ENCODE measurements around the gene TGIF2. TPM values are rescaled to one million over a fixed set of nuclear protein-coding genes. Genes with fewer than 3 reads are reported as not detected.

Gene TGIF2
- total and polyA plus RNA-seq, 2 of the 13 experiments (the other 11 are each of a cell fraction or from before 2014, with no cell fraction given) = 41.3 to 53.9 TPM

GRCh38 chr20:36605399-36606157 lies 32.2 kb downstream of the TGIF2 start, which contains the start of gene RAB5IF (continued):
- TF ChIP-seq, protein P1, sequence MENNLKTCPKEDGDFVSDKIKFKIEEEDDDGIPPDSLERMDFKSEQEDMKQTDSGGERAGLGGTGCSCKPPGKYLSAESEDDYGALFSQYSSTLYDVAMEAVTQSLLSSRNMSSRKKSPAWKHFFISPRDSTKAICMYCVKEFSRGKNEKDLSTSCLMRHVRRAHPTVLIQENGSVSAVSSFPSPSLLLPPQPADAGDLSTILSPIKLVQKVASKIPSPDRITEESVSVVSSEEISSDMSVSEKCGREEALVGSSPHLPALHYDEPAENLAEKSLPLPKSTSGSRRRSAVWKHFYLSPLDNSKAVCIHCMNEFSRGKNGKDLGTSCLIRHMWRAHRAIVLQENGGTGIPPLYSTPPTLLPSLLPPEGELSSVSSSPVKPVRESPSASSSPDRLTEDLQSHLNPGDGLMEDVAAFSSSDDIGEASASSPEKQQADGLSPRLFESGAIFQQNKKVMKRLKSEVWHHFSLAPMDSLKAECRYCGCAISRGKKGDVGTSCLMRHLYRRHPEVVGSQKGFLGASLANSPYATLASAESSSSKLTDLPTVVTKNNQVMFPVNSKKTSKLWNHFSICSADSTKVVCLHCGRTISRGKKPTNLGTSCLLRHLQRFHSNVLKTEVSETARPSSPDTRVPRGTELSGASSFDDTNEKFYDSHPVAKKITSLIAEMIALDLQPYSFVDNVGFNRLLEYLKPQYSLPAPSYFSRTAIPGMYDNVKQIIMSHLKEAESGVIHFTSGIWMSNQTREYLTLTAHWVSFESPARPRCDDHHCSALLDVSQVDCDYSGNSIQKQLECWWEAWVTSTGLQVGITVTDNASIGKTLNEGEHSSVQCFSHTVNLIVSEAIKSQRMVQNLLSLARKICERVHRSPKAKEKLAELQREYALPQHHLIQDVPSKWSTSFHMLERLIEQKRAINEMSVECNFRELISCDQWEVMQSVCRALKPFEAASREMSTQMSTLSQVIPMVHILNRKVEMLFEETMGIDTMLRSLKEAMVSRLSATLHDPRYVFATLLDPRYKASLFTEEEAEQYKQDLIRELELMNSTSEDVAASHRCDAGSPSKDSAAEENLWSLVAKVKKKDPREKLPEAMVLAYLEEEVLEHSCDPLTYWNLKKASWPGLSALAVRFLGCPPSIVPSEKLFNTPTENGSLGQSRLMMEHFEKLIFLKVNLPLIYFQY (CRISPR knock-in tag; IDR thresholded peaks at IDR 0.05; ENCODE audit: borderline replicate concordance) = peak; percentile 78
- TF ChIP-seq SMAD1 (CRISPR knock-in tag; IDR thresholded peaks at IDR 0.05; ENCODE audit: borderline replicate concordance, low read depth) (peak; percentile 100), SNRNP70 (IDR thresholded peaks at IDR 0.05; ENCODE audit: low read depth, low read length) (no peak), CHD4 (IDR thresholded peaks at IDR 0.05; ENCODE audit: borderline replicate concordance, low read length) (no peak), MAZ (IDR thresholded peaks at IDR 0.05; ENCODE audit: borderline replicate concordance, low read depth, low read length) (peak; percentile 94), MAZ (CRISPR knock-in tag; IDR thresholded peaks at IDR 0.05; ENCODE audit: low read depth) (peak; percentile 98), ZNF614 (CRISPR knock-in tag; IDR thresholded peaks at IDR 0.05; ENCODE audit: borderline replicate concordance) (peak; percentile 90), ZNF331 (CRISPR knock-in tag; IDR thresholded peaks at IDR 0.05) (peak; percentile 99), RORA (CRISPR knock-in tag; IDR thresholded peaks at IDR 0.05) (no peak), ZNF282 (IDR thresholded peaks at IDR 0.05; ENCODE audit: partially characterized antibody) (no peak), SIX1 (CRISPR knock-in tag; IDR thresholded peaks at IDR 0.05; ENCODE audit: borderline replicate concordance) (no peak; the same call in 1 of the 2 replicates), MTERF4 (CRISPR knock-in tag; IDR thresholded peaks at IDR 0.05) (peak; percentile 94; the same call in 1 of the 2 replicates), ZFP36L2 (CRISPR knock-in tag; IDR thresholded peaks at IDR 0.05) (no peak; the same call in 1 of the 2 replicates), ZNF124 (CRISPR knock-in tag; IDR thresholded peaks at IDR 0.05) (peak; percentile 97), ZC3H13 (CRISPR knock-in tag; IDR thresholded peaks at IDR 0.05) (peak; percentile 83), ZNF460 (CRISPR knock-in tag; IDR thresholded peaks at IDR 0.05; ENCODE audit: borderline replicate concordance) (peak; percentile 66; the same call in 1 of the 2 replicates), ZNF710 (CRISPR knock-in tag; IDR thresholded peaks at IDR 0.05; ENCODE audit: borderline replicate concordance) (peak; percentile 95), ETV6 (CRISPR knock-in tag; conservative IDR thresholded peaks at IDR 0.05) (peak; percentile 96; the same call in 1 of the 2 replicates)
- TF ChIP-seq, protein P2, sequence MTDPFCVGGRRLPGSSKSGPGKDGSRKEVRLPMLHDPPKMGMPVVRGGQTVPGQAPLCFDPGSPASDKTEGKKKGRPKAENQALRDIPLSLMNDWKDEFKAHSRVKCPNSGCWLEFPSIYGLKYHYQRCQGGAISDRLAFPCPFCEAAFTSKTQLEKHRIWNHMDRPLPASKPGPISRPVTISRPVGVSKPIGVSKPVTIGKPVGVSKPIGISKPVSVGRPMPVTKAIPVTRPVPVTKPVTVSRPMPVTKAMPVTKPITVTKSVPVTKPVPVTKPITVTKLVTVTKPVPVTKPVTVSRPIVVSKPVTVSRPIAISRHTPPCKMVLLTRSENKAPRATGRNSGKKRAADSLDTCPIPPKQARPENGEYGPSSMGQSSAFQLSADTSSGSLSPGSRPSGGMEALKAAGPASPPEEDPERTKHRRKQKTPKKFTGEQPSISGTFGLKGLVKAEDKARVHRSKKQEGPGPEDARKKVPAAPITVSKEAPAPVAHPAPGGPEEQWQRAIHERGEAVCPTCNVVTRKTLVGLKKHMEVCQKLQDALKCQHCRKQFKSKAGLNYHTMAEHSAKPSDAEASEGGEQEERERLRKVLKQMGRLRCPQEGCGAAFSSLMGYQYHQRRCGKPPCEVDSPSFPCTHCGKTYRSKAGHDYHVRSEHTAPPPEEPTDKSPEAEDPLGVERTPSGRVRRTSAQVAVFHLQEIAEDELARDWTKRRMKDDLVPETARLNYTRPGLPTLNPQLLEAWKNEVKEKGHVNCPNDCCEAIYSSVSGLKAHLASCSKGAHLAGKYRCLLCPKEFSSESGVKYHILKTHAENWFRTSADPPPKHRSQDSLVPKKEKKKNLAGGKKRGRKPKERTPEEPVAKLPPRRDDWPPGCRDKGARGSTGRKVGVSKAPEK (CRISPR knock-in tag; IDR thresholded peaks at IDR 0.05; ENCODE audit: borderline replicate concordance) = 0 out of 2 replicates have a peak, but pooled peaks have one; percentile 90
